Uterus (tissue), 2 donors: ENCODE measurements around the gene FLNA.

Experiments used
- POLR2A ChIP-seq, 2 donors: fragments of 450-650 bp; IDR thresholded peaks; one replicate each; pipeline ENCODE4 v1.6.1; 2016; ENCODE audit warnings: antibody characterized with exemption in 2 of 2, mild to moderate bottlenecking in 1 of 2, moderate library complexity in 1 of 2
- TF ChIP-seq, protein P1 (sequence below), 4 experiments: fragments of 200-600 bp in 2 of 4; fragments of 450-650 bp in 2 of 4; sonication (generic) in 2 of 4; IDR thresholded peaks; one replicate each; pipeline ENCODE4 v1.5.1; 2016 to 2019; ENCODE audit warnings: antibody characterized with exemption in 4 of 4, mild to moderate bottlenecking in 2 of 4, moderate library complexity in 1 of 4

DNA sequence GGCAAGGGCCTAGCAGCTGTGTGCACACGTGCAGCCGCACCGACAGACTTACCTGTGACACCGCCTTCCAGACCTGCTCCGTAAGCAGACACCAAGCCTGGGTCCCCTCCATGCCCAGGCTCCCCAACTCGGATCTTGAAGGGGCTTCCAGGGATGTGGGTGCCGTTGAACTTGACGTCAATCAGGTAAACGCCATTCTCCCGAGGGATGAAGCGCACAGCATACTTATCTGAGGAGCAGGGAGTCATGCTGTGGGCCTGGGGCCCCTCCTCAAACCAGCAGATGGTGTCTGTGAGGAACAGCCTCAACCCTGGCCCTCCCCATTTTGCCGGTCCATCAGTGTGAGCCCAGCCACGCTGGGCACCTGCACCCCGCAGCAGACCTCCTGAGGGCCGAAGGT is 24.5 kb downstream of the FLNA start:
- TF ChIP-seq, protein P1, sequence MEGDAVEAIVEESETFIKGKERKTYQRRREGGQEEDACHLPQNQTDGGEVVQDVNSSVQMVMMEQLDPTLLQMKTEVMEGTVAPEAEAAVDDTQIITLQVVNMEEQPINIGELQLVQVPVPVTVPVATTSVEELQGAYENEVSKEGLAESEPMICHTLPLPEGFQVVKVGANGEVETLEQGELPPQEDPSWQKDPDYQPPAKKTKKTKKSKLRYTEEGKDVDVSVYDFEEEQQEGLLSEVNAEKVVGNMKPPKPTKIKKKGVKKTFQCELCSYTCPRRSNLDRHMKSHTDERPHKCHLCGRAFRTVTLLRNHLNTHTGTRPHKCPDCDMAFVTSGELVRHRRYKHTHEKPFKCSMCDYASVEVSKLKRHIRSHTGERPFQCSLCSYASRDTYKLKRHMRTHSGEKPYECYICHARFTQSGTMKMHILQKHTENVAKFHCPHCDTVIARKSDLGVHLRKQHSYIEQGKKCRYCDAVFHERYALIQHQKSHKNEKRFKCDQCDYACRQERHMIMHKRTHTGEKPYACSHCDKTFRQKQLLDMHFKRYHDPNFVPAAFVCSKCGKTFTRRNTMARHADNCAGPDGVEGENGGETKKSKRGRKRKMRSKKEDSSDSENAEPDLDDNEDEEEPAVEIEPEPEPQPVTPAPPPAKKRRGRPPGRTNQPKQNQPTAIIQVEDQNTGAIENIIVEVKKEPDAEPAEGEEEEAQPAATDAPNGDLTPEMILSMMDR (IDR thresholded peaks at IDR 0.05) = no peak
- TF ChIP-seq POLR2A (IDR thresholded peaks at IDR 0.05) = no peak
